Adrenal gland (tissue), 19 donors: ENCODE data around the gene SCAF8. TPM values are rescaled to one million over a fixed set of nuclear protein-coding genes. Genes with fewer than 3 reads are reported as not detected.
A peak's percentile ranks its signal among the peaks of the same experiment; 100 is the strongest.

Source experiments
- DNase-seq, 7 donors: peaks; one replicate each; pipeline ENCODE4 v3.0.0-alpha.2; 2019 to 2020
- H3K27ac ChIP-seq, 5 donors: fragments of 200-600 bp; sonication (generic) in 4 of 5; 1 replicate in 3 of 5; 2 replicates in 2 of 5; pipeline versions ENCODE4 v1.5.1 to v1.8.0; 2016 to 2020; ENCODE audit warnings: mild to moderate bottlenecking in 1 of 5
- H3K27me3 ChIP-seq: fragments of 200-600 bp; 2 replicates; pipeline ENCODE4 v1.8.0; 2021
- H3K36me3 ChIP-seq, 2 donors: fragments of 200-600 bp; replicated peaks in 1 of 2; 1 replicate in 1 of 2; 2 replicates in 1 of 2; pipeline versions ENCODE4 v1.5.1 to v1.8.0; 2018 to 2022
- H3K4me1 ChIP-seq, 2 donors: fragments of 200-600 bp; replicated peaks in 1 of 2; 1 replicate in 1 of 2; 2 replicates in 1 of 2; pipeline versions ENCODE4 v1.5.1 to v1.8.0; 2018 to 2021
- H3K4me3 ChIP-seq, 4 donors: fragments of 200-600 bp; sonication (generic) in 3 of 4; one replicate each; pipeline ENCODE4 v1.5.1; 2016 to 2018
- H3K9me3 ChIP-seq, 3 donors: fragments of 200-600 bp; sonication (generic) in 1 of 3; replicated peaks in 1 of 3; 1 replicate in 2 of 3; 2 replicates in 1 of 3; pipeline versions ENCODE4 v1.5.1 to v1.8.0; 2016 to 2021
- CTCF ChIP-seq, 6 experiments: fragments of 450-650 bp in 4 of 6; fragments of 200-600 bp in 2 of 6; sonication (generic) in 1 of 6; IDR thresholded peaks; 1 replicate in 5 of 6; 2 replicates in 1 of 6; pipeline versions ENCODE4 v1.5.1 to v1.8.0; 2016 to 2021; ENCODE audit warnings: antibody characterized with exemption in 6 of 6, mild to moderate bottlenecking in 2 of 6, moderate library complexity in 1 of 6
- POLR2A ChIP-seq, 2 donors: fragments of 450-650 bp; IDR thresholded peaks; one replicate each; pipeline ENCODE4 v1.6.1; 2017; ENCODE audit warnings: antibody characterized with exemption in 2 of 2, mild to moderate bottlenecking in 2 of 2, moderate library complexity in 1 of 2
- WGBS, 4 donors: extraction: QIAGEN DNeasy Blood & Tissue Kit in 2 of 4; methylation state at CpG; one replicate each; pipeline versions ENCODE4 v1.1.5 to v1.1.7; 2013 to 2017; 5-methylcytosine and 5-hydroxymethylcytosine counted together
- intact Hi-C, 2 donors: fragments of 100-400 bp; cut with DNase I; formaldehyde crosslinking; loops; one replicate each; pipeline versions ENCODE4 v1.14.1 to v1.15.0; 2022 to 2023
- long read RNA-seq, 10 donors: library from polyadenylated mRNA in 3 of 10; unstranded in 2 of 10; stranded (forward) in 1 of 10; transcript quantifications; one replicate each; pipeline ENCODE4 v2.0.0 and lab custom pipeline, GENCODE V29; 2021 to 2026
- polyA plus RNA-seq, 3 donors: library from polyadenylated mRNA; stranded (reverse); fragments of 200-250 nt in 2 of 3; fragments of 350-450 nt in 1 of 3; fragmentation: Illumina TruSeq in 1 of 3; extraction: RNeasy Lipid Tissue Mini Kit (QIAGEN cat#74804) in 1 of 3; gene quantifications; one replicate each; pipeline ENCODE4 v1.2.3, GENCODE V29; 2013 to 2014
- total RNA-seq, 9 donors: library from RNA; depleted of rRNA in 4 of 9; stranded (reverse); fragments of >200 nt in 4 of 9; fragments of 120-200 nt in 1 of 9; fragmentation: NEBNext Ultra II Directional in 1 of 9; extraction: Animal tissue kit (Norgen Biotek cat#: 25700) in 1 of 9; gene quantifications; one replicate each; pipeline versions ENCODE4 v1.1.0 to v1.2.4, GENCODE V29; 2013 to 2023
- donor health status: healthy with polysubstance abuse.
- donor health status: Bipolar disorder and iron deficiency.
- donor health status: DM: yes; HTN: yes; CAD: no.
- donor health status: DM: no; HTN: no; CAD: no.
- donor health status: DM: no; HTN: no; CAD: no.
- donor health status: DM: yes; HTN: yes; CAD: no.

The SCAF8 gene
- 10 to 100 TPM; 25.6 to 41.5 (median 39.4) TPM for total RNA-seq
- polyA plus RNA-seq = 10 to 100 TPM; 13.9 to 31.0 (median 16.2) TPM
- long read RNA-seq, donor 1 = 0 reads
- long read RNA-seq, donor 2, full-length matches to known transcripts = 2 of 2 reads
- long read RNA-seq, donor 2, partial matches to known transcripts = 0 of 2 reads
- long read RNA-seq, donor 2, other reads (novel, unspliced or antisense) = 0 of 2 reads
- long read RNA-seq, donor 3, full-length matches to known transcripts = 2 of 2 reads
- long read RNA-seq, donor 3, partial matches to known transcripts = 0 of 2 reads
- long read RNA-seq, donor 3, other reads (novel, unspliced or antisense) = 0 of 2 reads
- long read RNA-seq, donor 4, partial matches to known transcripts = 0 of 1 reads
- long read RNA-seq, donor 4, other reads (novel, unspliced or antisense) = 1 of 1 reads
- long read RNA-seq, donor 5, full-length matches to known transcripts = 16 of 27 reads
- long read RNA-seq, donor 5, partial matches to known transcripts = 6 of 27 reads
- long read RNA-seq, donor 5, other reads (novel, unspliced or antisense) = 5 of 27 reads
- long read RNA-seq, donor 6, partial matches to known transcripts = 5 of 7 reads
- long read RNA-seq, donor 6, other reads (novel, unspliced or antisense) = 2 of 7 reads
- long read RNA-seq, donor 7 = 0 reads
- long read RNA-seq, donor 8, full-length matches to known transcripts = 2 of 2 reads
- long read RNA-seq, donor 8, partial matches to known transcripts = 0 of 2 reads
- long read RNA-seq, donor 8, other reads (novel, unspliced or antisense) = 0 of 2 reads
- long read RNA-seq, donor 9, full-length matches to known transcripts = 2 of 2 reads
- long read RNA-seq, donor 9, partial matches to known transcripts = 0 of 2 reads
- long read RNA-seq, donor 9, other reads (novel, unspliced or antisense) = 0 of 2 reads
- long read RNA-seq, donor 10 = 0 reads

- H3K4me1 ChIP-seq = peaks cover 14 to 44% of the 10 kb centered on the region in 2 donors
- intact Hi-C loops = loop anchor here (2.0 to 10.0 kb wide), 2 partner anchors 72 kb away; no protein-coding TSS in a partner anchor
- H3K27me3 ChIP-seq = no peaks in the 10 kb centered on the region
- peak within 1 kb of the TSS; percentile 40 to 100 (median 92) for H3K4me3 ChIP-seq
- WGBS, 4 donors = 0 to 1% (median 0%) methylated on average over 40 to 61 of the region's 61 CpGs
- no peaks in the 10 kb centered on the region for H3K36me3 ChIP-seq
- peak within 1 kb of the TSS; percentile 96 to 100 (median 99) for H3K27ac ChIP-seq
- TF ChIP-seq CTCF (IDR thresholded peaks at IDR 0.05) (peak; percentile 13 to 97 (median 70)), POLR2A (IDR thresholded peaks at IDR 0.05) (peak; percentile 31 to 42)
- DNase-seq = peak; percentile 72 to 86 (median 81)
- H3K9me3 ChIP-seq = no peaks in the 10 kb centered on the region
Measured at GRCh38 chr6:154733183-154733625, at the start of gene SCAF8. TSS of gene SCAF8 (plus strand) at chr6:154733416. CDS start at chr6:154733901, 485 bp downstream.

- no peak for DNase-seq
- H3K27ac ChIP-seq = no peak overlapping the region
- peaks cover 0 to 4% of the 10 kb centered on the region in 2 donors for H3K4me1 ChIP-seq
- no peaks in the 10 kb centered on the region for H3K36me3 ChIP-seq
- intact Hi-C loops = no loop called here
- no peaks in the 10 kb centered on the region for H3K27me3 ChIP-seq
- no peaks in the 10 kb centered on the region for H3K9me3 ChIP-seq
- no peak overlapping the region for H3K4me3 ChIP-seq
- TF ChIP-seq POLR2A (IDR thresholded peaks at IDR 0.05) = no peak
- WGBS, 4 donors = 39 to 52% (median 47%) methylated on average over 4 of the region's 4 CpGs
Measured at GRCh38 chr6:154683756-154684523, 49.3 kb upstream of the SCAF8 start.

GRCh38 chr6:154686162-154686561, 47.1 kb upstream of the SCAF8 start:
- 77 to 88% (median 82%) methylated on average over 1 of the region's 1 CpG for WGBS, 4 donors

More at GRCh38 chr6:154686162-154686561, 47.1 kb upstream of the SCAF8 start:
- H3K4me1 ChIP-seq = peaks cover 0 to 4% of the 10 kb centered on the region in 2 donors
- H3K9me3 ChIP-seq = no peaks in the 10 kb centered on the region
- no peaks in the 10 kb centered on the region for H3K36me3 ChIP-seq
- no peak overlapping the region for H3K27ac ChIP-seq
- intact Hi-C loops = no loop called here
- no peak for DNase-seq
- no peak for TF ChIP-seq CTCF (IDR thresholded peaks at IDR 0.05)
- no peak for TF ChIP-seq POLR2A (IDR thresholded peaks at IDR 0.05)
- H3K27me3 ChIP-seq = no peaks in the 10 kb centered on the region
- no peak overlapping the region for H3K4me3 ChIP-seq
